ENCODE results near the gene ADARB1.

Gene ADARB1

GRCh38 chr21:45209685-45210284 is 135.4 kb downstream of the ADARB1 start:
- no peak for DNase-seq

- no peak for DNase-seq
Observed at GRCh38 chr21:45210461-45210983, 136.1 kb downstream of the ADARB1 start.

- DNase-seq = no peak
Observed at GRCh38 chr21:45211661-45212060, 137.3 kb downstream of the ADARB1 start.

- no peak for DNase-seq
Observed at GRCh38 chr21:45213392-45213791, 139.0 kb downstream of the ADARB1 start.

GRCh38 chr21:45215213-45215612 is 140.8 kb downstream of the ADARB1 start:
- DNase-seq = no peak

GRCh38 chr21:45217010-45217409 is 142.6 kb downstream of the ADARB1 start:
- no peak for DNase-seq

- DNase-seq = no peak
Observed at GRCh38 chr21:45219517-45219916, 145.1 kb downstream of the ADARB1 start.

- no peak for DNase-seq
Observed at GRCh38 chr21:45220071-45220481, 145.7 kb downstream of the ADARB1 start.

- no peak for DNase-seq
Observed at GRCh38 chr21:45220714-45221490, 146.5 kb downstream of the ADARB1 start.

- no peak for DNase-seq
Observed at GRCh38 chr21:45222001-45222400, 147.6 kb downstream of the ADARB1 start.

- DNase-seq = no peak
Observed at GRCh38 chr21:45223236-45224185, 149.1 kb downstream of the ADARB1 start.

GRCh38 chr21:45224189-45224938 is 150.0 kb downstream of the ADARB1 start:
- DNase-seq = no peak

GRCh38 chr21:45225041-45225740 is 150.8 kb downstream of the ADARB1 start:
- no peak for DNase-seq

- no peak for DNase-seq
Observed at GRCh38 chr21:45225741-45226327, 151.5 kb downstream of the ADARB1 start.

GRCh38 chr21:45226540-45227326 is 152.4 kb downstream of the ADARB1 start:
- no peak for DNase-seq

GRCh38 chr21:45227735-45228134 is 153.4 kb downstream of the ADARB1 start:
- DNase-seq = no peak

- peak; percentile 83 for DNase-seq
Observed at GRCh38 chr21:45228171-45228641, 153.8 kb downstream of the ADARB1 start.

GRCh38 chr21:45228656-45229240 is 154.4 kb downstream of the ADARB1 start:
- DNase-seq = no peak

- no peak for DNase-seq
Observed at GRCh38 chr21:45231705-45232104, 157.3 kb downstream of the ADARB1 start.

GRCh38 chr21:45234127-45234526 is 159.7 kb downstream of the ADARB1 start:
- no peak for DNase-seq
